GM12878 (cell line): ENCODE measurements around the gene WSCD2. TPM values are rescaled to one million over a fixed set of nuclear protein-coding genes. Genes with fewer than 3 reads are reported as not detected.

ENCODE experiments used
- ATAC-seq: fragments of 200-7000 bp; cut with Tn5 transposase; 3 replicates; pipeline ENCODE4 v1.9.1; 2020; ENCODE audit warnings: mild to moderate bottlenecking, moderate library complexity
- BruUV-seq: library from RNA; stranded (reverse); fragments of 400-500 nt; replicated peaks from 2 replicates; lab custom pipeline; 2021; lab: Mats Ljungman, UMichigan
- CTCF ChIA-PET: fragments of 300-600 bp; sonication (Branson Sonifier 250); formaldehyde crosslinking; extraction: SDS; loops from one replicate; lab custom pipeline; 2021; ENCODE audit warnings: inconsistent platforms; lab: Yijun Ruan, JAX
- POLR2A ChIA-PET: fragments of 350-600 bp; formaldehyde crosslinking; extraction: SDS; loops from one replicate; lab custom pipeline; 2021; ENCODE audit warnings: inconsistent platforms; lab: Charles Lee
- RAD21 ChIA-PET: fragments of 300-600 bp; sonication (Branson Sonifier 250); formaldehyde crosslinking; loops from one replicate; lab custom pipeline; 2023; ENCODE audit warnings: antibody characterized with exemption; ENCODE audit not compliant: unreplicated experiment; lab: Charles Lee
- SMC1A ChIA-PET: fragments of 300-600 bp; sonication (Branson Sonifier 250); formaldehyde crosslinking; loops from one replicate; lab custom pipeline; 2023; ENCODE audit not compliant: unreplicated experiment, uncharacterized antibody; lab: Charles Lee
- DNase-seq: peaks from one replicate; pipeline ENCODE4 v3.0.0-alpha.2; 2011; ENCODE audit warnings: low read depth, low spot score
- FAIRE-seq: peaks from 3 replicates; lab custom pipeline; 2011; peaks lifted over from hg19 to GRCh38; lab: Jason Lieb, UNC
- H2AFZ ChIP-seq: 2 replicates; pipeline ENCODE4 v1.6.0; 2011; ENCODE audit warnings: low read depth, low read length, control low read depth; ENCODE audit not compliant: control insufficient read depth
- H3K27ac ChIP-seq: 2 replicates; pipeline ENCODE4 v1.5.1; 2011; ENCODE audit warnings: control low read depth; ENCODE audit not compliant: control insufficient read depth, insufficient read depth
- H3K27me3 ChIP-seq, 2 experiments: replicated peaks in 1 of 2; 2 replicates each; pipeline versions ENCODE4 v1.6.0 to v1.6.1; 2011; ENCODE audit warnings: low read length in 1 of 2; ENCODE audit not compliant: control insufficient read depth in 2 of 2, insufficient read depth in 2 of 2
- H3K36me3 ChIP-seq, 2 experiments: 2 replicates each; pipeline ENCODE4 v1.5.1; 2011; ENCODE audit warnings: low read length in 1 of 2; ENCODE audit not compliant: control insufficient read depth in 2 of 2, insufficient read depth in 2 of 2
- H3K4me1 ChIP-seq: 2 replicates; pipeline ENCODE4 v1.6.1; 2011; ENCODE audit warnings: mild to moderate bottlenecking, low read length, moderate library complexity, mixed read lengths; ENCODE audit not compliant: control insufficient read depth, insufficient read depth
- H3K4me2 ChIP-seq: 2 replicates; pipeline ENCODE4 v1.6.0; 2011; ENCODE audit warnings: control low read depth; ENCODE audit not compliant: control insufficient read depth, insufficient read depth
- H3K4me3 ChIP-seq: fragments of 200-600 bp; sonication (generic); 2 replicates; pipeline ENCODE4 v1.5.1; 2016
- H3K79me2 ChIP-seq: 2 replicates; pipeline ENCODE4 v1.6.0; 2011; ENCODE audit warnings: low read length; ENCODE audit not compliant: control insufficient read depth, insufficient read depth
- H3K9ac ChIP-seq: 2 replicates; pipeline ENCODE4 v1.8.0; 2011; ENCODE audit warnings: low read length, control low read depth, mixed read lengths; ENCODE audit not compliant: control insufficient read depth, insufficient read depth
- H3K9me3 ChIP-seq: replicated peaks from 3 replicates; pipeline ENCODE4 v1.5.1; 2011; ENCODE audit warnings: mild to moderate bottlenecking, low read length; ENCODE audit not compliant: control insufficient read depth, insufficient read depth
- H4K20me1 ChIP-seq: 2 replicates; pipeline ENCODE4 v1.6.0; 2011; ENCODE audit not compliant: control insufficient read depth, insufficient read depth
- ATF2 ChIP-seq: IDR thresholded peaks from 2 replicates; pipeline ENCODE4 v1.6.1; 2012; ENCODE audit warnings: low read length, inconsistent platforms
- BCLAF1 ChIP-seq: fragments of 450-650 bp; IDR thresholded peaks from 2 replicates; pipeline ENCODE4 v1.6.1; 2017; ENCODE audit warnings: antibody characterized with exemption, mild to moderate bottlenecking, moderate library complexity
- BMI1 ChIP-seq: fragments of 450-650 bp; IDR thresholded peaks from 2 replicates; pipeline ENCODE4 v1.6.1; 2016; ENCODE audit warnings: mild to moderate bottlenecking, moderate library complexity, borderline replicate concordance
- CBFB ChIP-seq: IDR thresholded peaks from 2 replicates; pipeline ENCODE4 v1.6.1; 2016; ENCODE audit warnings: antibody characterized with exemption, low read depth
- CBX5 ChIP-seq: sonication (generic); IDR thresholded peaks from 2 replicates; pipeline ENCODE4 v1.6.1; 2016; ENCODE audit warnings: low read depth, moderate library complexity, mild to moderate bottlenecking, inconsistent platforms
- CHD4 ChIP-seq: fragments of 200-600 bp; sonication (generic); IDR thresholded peaks from 2 replicates; pipeline ENCODE4 v1.6.1; 2016; ENCODE audit warnings: mild to moderate bottlenecking
- CREB1 ChIP-seq: IDR thresholded peaks from 2 replicates; pipeline ENCODE4 v1.6.1; 2012; ENCODE audit warnings: low read depth, mild to moderate bottlenecking, inconsistent platforms
- ESRRA ChIP-seq: IDR thresholded peaks from 2 replicates; pipeline ENCODE4 v1.6.1; 2012; ENCODE audit warnings: mild to moderate bottlenecking, low read length, improper control_type of control experiment
- GATAD2B ChIP-seq: fragments of 450-650 bp; conservative IDR thresholded peaks from 2 replicates; pipeline ENCODE4 v1.6.1; 2017; ENCODE audit warnings: low read depth, mild to moderate bottlenecking, moderate library complexity
- HDGF ChIP-seq: fragments of 450-650 bp; IDR thresholded peaks from 2 replicates; pipeline ENCODE4 v1.6.1; 2016; ENCODE audit warnings: antibody characterized with exemption
- JUND ChIP-seq: IDR thresholded peaks from 2 replicates; pipeline ENCODE4 v1.6.1; 2012; ENCODE audit warnings: low read depth, mild to moderate bottlenecking, low read length, improper control_type of control experiment, moderate library complexity
- MLLT1 ChIP-seq: fragments of 450-650 bp; IDR thresholded peaks from 2 replicates; pipeline ENCODE4 v1.6.1; 2016; ENCODE audit warnings: mild to moderate bottlenecking
- MYC ChIP-seq: IDR thresholded peaks from 2 replicates; pipeline ENCODE4 v1.6.1; 2011; ENCODE audit warnings: mild to moderate bottlenecking, low read length, moderate library complexity, inconsistent platforms; ENCODE audit not compliant: insufficient read depth, insufficient replicate concordance, insufficient read length, severe bottlenecking
- NFXL1 ChIP-seq: fragments of 450-650 bp; IDR thresholded peaks from 2 replicates; pipeline ENCODE4 v1.6.1; 2017; ENCODE audit warnings: antibody characterized with exemption, mild to moderate bottlenecking, borderline replicate concordance
- SMAD1 ChIP-seq: fragments of 450-650 bp; IDR thresholded peaks from 2 replicates; pipeline ENCODE4 v1.6.1; 2018; ENCODE audit warnings: mild to moderate bottlenecking, low read depth; ENCODE audit not compliant: partially characterized antibody
- SMC3 ChIP-seq: IDR thresholded peaks from 2 replicates; pipeline ENCODE4 v1.6.1; 2011; ENCODE audit warnings: low read length, improper control_type of control experiment, borderline replicate concordance
- SPI1 ChIP-seq: IDR thresholded peaks from 2 replicates; pipeline ENCODE4 v1.6.1; 2011; ENCODE audit warnings: low read depth, mild to moderate bottlenecking, low read length, moderate library complexity, borderline replicate concordance; ENCODE audit not compliant: insufficient read depth
- SUZ12 ChIP-seq: fragments of 200-600 bp; sonication (generic); IDR thresholded peaks from one replicate; pipeline ENCODE4 v1.6.1; 2018; ENCODE audit warnings: antibody characterized with exemption, mild to moderate bottlenecking; ENCODE audit not compliant: unreplicated experiment
- ZBED1 ChIP-seq: IDR thresholded peaks from 2 replicates; pipeline ENCODE4 v1.6.1; 2016; ENCODE audit warnings: borderline replicate concordance
- ZNF217 ChIP-seq: fragments of 450-650 bp; IDR thresholded peaks from 2 replicates; pipeline ENCODE4 v1.6.1; 2017; ENCODE audit warnings: antibody characterized with exemption, mild to moderate bottlenecking
- ZSCAN29 ChIP-seq: fragments of 450-650 bp; IDR thresholded peaks from 2 replicates; pipeline ENCODE4 v1.6.1; 2017; ENCODE audit warnings: mild to moderate bottlenecking, moderate library complexity
- WGBS: methylation state at CpG from one replicate; pipeline ENCODE4 v1.1.6; 2016; ENCODE audit warnings: low lambda C conversion rate; ENCODE audit not compliant: insufficient replicate concordance, insufficient coverage; ENCODE audit errors: missing lambda C conversion rate; 5-methylcytosine and 5-hydroxymethylcytosine counted together
- in situ Hi-C: fragments of 300-500 bp; cut with MboI; formaldehyde crosslinking; loops from 9 replicates; pipeline ENCODE4 v1.14.3; 2018; ENCODE audit warnings: mixed read lengths
- intact Hi-C: fragments of 100-400 bp; cut with micrococcal nuclease; formaldehyde crosslinking; loops from one replicate; pipeline ENCODE4 v1.14.2; 2022; ENCODE audit not compliant: unreplicated experiment
- polyA plus RNA-seq, 11 experiments: library from polyadenylated mRNA; depleted of rRNA in 4 of 11; unstranded in 6 of 11; stranded (reverse) in 5 of 11; fragments of >200 nt; fragmentation: Nextera tagmentation in 4 of 11; fragmentation: Illumina TruSeq in 1 of 11; extraction: Ambion mirVana in 4 of 11; extraction: Trizol in 1 of 11; gene quantifications; 1 replicate in 1 of 11; 2 replicates in 10 of 11; pipeline versions ENCODE4 v1.2.1 to v1.2.3, GENCODE V29; 2011 to 2016; ENCODE audit warnings: inconsistent platforms in 2 of 11, missing spikeins in 2 of 11, low read depth in 1 of 11
- total RNA-seq, 4 experiments: library from RNA; depleted of rRNA in 3 of 4; stranded (reverse); fragments of >200 nt in 3 of 4; fragmentation: Illumina TruSeq in 1 of 4; extraction: Trizol in 1 of 4; gene quantifications; 2 replicates each; pipeline versions ENCODE4 v1.2.1 to v1.2.3, GENCODE V29; 2013 to 2021

WSCD2 gene
- total and polyA plus RNA-seq, 10 of the 15 experiments (the other 5 are each of a cell fraction or from before 2014, with no cell fraction given): 0.41 TPM; not detected in 9

- no peak for TF ChIP-seq SMC3
- TF ChIP-seq HDGF: no peak
- TF ChIP-seq ZBED1: no peak
- TF ChIP-seq ESRRA: no peak
- TF ChIP-seq CREB1: no peak
- TF ChIP-seq SMAD1: no peak
Observed at GRCh38 chr12:108210001-108210400, 80.9 kb downstream of the WSCD2 start (continued).

GRCh38 chr12:108211157-108211556 lies 82.1 kb downstream of the WSCD2 start:
- in situ Hi-C loops: no loop called here
- BruUV-seq: no TSS peak
- H4K20me1 ChIP-seq: no peaks in the 10 kb centered on the region
- ATAC-seq (no peak), FAIRE-seq (no peak), DNase-seq (no peak)
- ChIA-PET SMC1A (no interaction called here), POLR2A (no interaction called here), CTCF (no interaction called here), RAD21 (no interaction called here)
- peaks cover 0 to 1% of the 10 kb centered on the region in 2 experiments; a peak in 2 of 4 replicates for H3K27me3 ChIP-seq
- H3K27ac ChIP-seq: no peak overlapping the region
- no peaks in the 10 kb centered on the region for H3K9me3 ChIP-seq
- no peak overlapping the region for H2AFZ ChIP-seq
- H3K4me3 ChIP-seq: no peak overlapping the region
- H3K4me1 ChIP-seq: no peaks in the 10 kb centered on the region
- intact Hi-C loops: no loop called here
- no peak overlapping the region for H3K4me2 ChIP-seq
- 2% methylated on average over 2 of the region's 2 CpGs for WGBS
- no peaks in the 10 kb centered on the region for H3K79me2 ChIP-seq
- no peaks in the 10 kb centered on the region for H3K36me3 ChIP-seq
- H3K9ac ChIP-seq: no peak overlapping the region
- TF ChIP-seq ZNF217 (no peak), SPI1 (no peak), CBFB (no peak), GATAD2B (no peak), BCLAF1 (no peak), CBX5 (no peak), ATF2 (no peak), MLLT1 (no peak), SUZ12 (no peak), CHD4 (no peak), ZSCAN29 (no peak), BMI1 (no peak), NFXL1 (no peak), MYC (no peak), JUND (no peak)
